Activated CD8-positive, alpha-beta memory T cell treated with anti-CD3 and anti-CD28 coated beads, Interleukin-2, amount 10 ng/mL, durations not matched to agents 7 days and 5 days (primary cell): ENCODE data around the gene GAD1. TPM values are rescaled to one million over a fixed set of nuclear protein-coding genes. Genes with fewer than 3 reads are reported as not detected.

Experiments used
- ATAC-seq: fragments of 150-1000 bp; cut with Tn5 transposase; one replicate; pipeline ENCODE4 v1.10.0; 2021; ENCODE audit warnings: moderate library complexity
- CTCF ChIA-PET: fragments of 350-600 bp; sonication (Branson Sonifier 250); formaldehyde crosslinking; loops from one replicate; lab custom pipeline; 2021; ENCODE audit warnings: antibody characterized with exemption; lab: Charles Lee
- DNase-seq: peaks from one replicate; pipeline ENCODE4 v3.0.0-alpha.2; 2020
- H3K27ac Mint-ChIP-seq: one replicate; pipeline ENCODE4 v1.8.0; 2021; ENCODE audit warnings: mild to moderate bottlenecking, mixed read lengths
- H3K27me3 Mint-ChIP-seq: one replicate; pipeline ENCODE4 v1.8.0; 2021; ENCODE audit warnings: mixed read lengths
- H3K36me3 Mint-ChIP-seq: one replicate; pipeline ENCODE4 v1.8.0; 2021; ENCODE audit warnings: mild to moderate bottlenecking, mixed read lengths
- H3K4me1 Mint-ChIP-seq: one replicate; pipeline ENCODE4 v1.8.0; 2021; ENCODE audit warnings: mixed read lengths
- H3K4me3 Mint-ChIP-seq: one replicate; pipeline ENCODE4 v1.8.0; 2021; ENCODE audit warnings: mild to moderate bottlenecking, moderate library complexity, mixed read lengths
- H3K9me3 Mint-ChIP-seq: one replicate; pipeline ENCODE4 v1.8.0; 2022; ENCODE audit warnings: low read depth, mixed read lengths
- total RNA-seq, 2 experiments: library from RNA; stranded (reverse); gene quantifications; one replicate each; pipeline ENCODE4 v1.2.3, GENCODE V29; 2021

Gene GAD1
- total RNA-seq, 2 experiments from 2014 or later = 0.68 to 3.7 TPM

- Mint-ChIP-seq H3K9me3 (no peaks in the 10 kb centered on the region), H3K4me3 (peak overlapping the region; percentile 51), H3K27me3 (peaks cover 90% of the 10 kb centered on the region), H3K27ac (no peak overlapping the region), H3K36me3 (peaks cover 2% of the 10 kb centered on the region), H3K4me1 (peaks cover 44% of the 10 kb centered on the region)
- no peak for ATAC-seq
- CTCF ChIA-PET = interaction anchor here (0.6 to 2.7 kb wide), 10 partner anchors 11 to 448 kb away, joined by 3 to 9 read pairs (median 4); no protein-coding TSS in a partner anchor
- no peak for DNase-seq
These were observed 4.3 kb downstream of the GAD1 start for GRCh38 chr2:170820757-170821530.

GRCh38 chr2:170821531-170822289 is 5.0 kb downstream of the GAD1 start:
- ATAC-seq (no peak), DNase-seq (no peak)
- H3K4me1 Mint-ChIP-seq = peaks cover 40% of the 10 kb centered on the region
- CTCF ChIA-PET = interaction anchor here (0.7 to 2.7 kb wide), 12 partner anchors 9 to 449 kb away, joined by 3 to 10 read pairs (median 4); no protein-coding TSS in a partner anchor
- peaks cover 2% of the 10 kb centered on the region for H3K36me3 Mint-ChIP-seq
- peaks cover 85% of the 10 kb centered on the region for H3K27me3 Mint-ChIP-seq
- peak overlapping the region; percentile 26 for H3K4me3 Mint-ChIP-seq
- no peaks in the 10 kb centered on the region for H3K9me3 Mint-ChIP-seq
- H3K27ac Mint-ChIP-seq = no peak overlapping the region

GRCh38 chr2:170822290-170823087 is 5.8 kb downstream of the GAD1 start:
- ATAC-seq (peak; percentile 28), DNase-seq (no peak)
- Mint-ChIP-seq H3K36me3 (peaks cover 2% of the 10 kb centered on the region), H3K4me3 (no peak overlapping the region), H3K27me3 (peaks cover 86% of the 10 kb centered on the region), H3K4me1 (peaks cover 38% of the 10 kb centered on the region), H3K9me3 (no peaks in the 10 kb centered on the region), H3K27ac (no peak overlapping the region)
- CTCF ChIA-PET = interaction anchor here (0.7 to 2.7 kb wide), 9 partner anchors 9 to 413 kb away, joined by 3 to 10 read pairs (median 3); no protein-coding TSS in a partner anchor

GRCh38 chr2:170823088-170823897 is 6.6 kb downstream of the GAD1 start:
- DNase-seq = no peak
- H3K4me1 Mint-ChIP-seq = peaks cover 33% of the 10 kb centered on the region
- no peak overlapping the region for H3K4me3 Mint-ChIP-seq

GRCh38 chr2:170823898-170824215 is 7.2 kb downstream of the GAD1 start:
- no peak for DNase-seq
- H3K27ac Mint-ChIP-seq = no peak overlapping the region
- H3K27me3 Mint-ChIP-seq = peaks cover 74% of the 10 kb centered on the region
- H3K36me3 Mint-ChIP-seq = peaks cover 2% of the 10 kb centered on the region
- CTCF ChIA-PET = interaction anchor here (1.4 to 1.5 kb wide), 2 partner anchors 9 to 23 kb away, joined by 3 to 4 read pairs; no protein-coding TSS in a partner anchor
- no peak for ATAC-seq
- peaks cover 28% of the 10 kb centered on the region for H3K4me1 Mint-ChIP-seq
- H3K4me3 Mint-ChIP-seq = no peak overlapping the region
- no peaks in the 10 kb centered on the region for H3K9me3 Mint-ChIP-seq

More at GRCh38 chr2:170823088-170823897, 6.6 kb downstream of the GAD1 start:
- Mint-ChIP-seq H3K27me3 (peaks cover 80% of the 10 kb centered on the region), H3K27ac (no peak overlapping the region), H3K36me3 (peaks cover 2% of the 10 kb centered on the region), H3K9me3 (no peaks in the 10 kb centered on the region)
- ATAC-seq = no peak
- CTCF ChIA-PET = interaction anchor here (1.0 to 1.7 kb wide), 5 partner anchors 10 to 55 kb away, joined by 3 to 10 read pairs (median 3); no protein-coding TSS in a partner anchor

GRCh38 chr2:170824526-170825015 is 7.9 kb downstream of the GAD1 start:
- H3K36me3 Mint-ChIP-seq = peaks cover 2% of the 10 kb centered on the region
- CTCF ChIA-PET = interaction anchor here (1.2 to 3.2 kb wide), 5 partner anchors 8 to 22 kb away, joined by 3 to 18 read pairs (median 4); partner anchors contain the start of gene GAD1
- peaks cover 26% of the 10 kb centered on the region for H3K4me1 Mint-ChIP-seq
- ATAC-seq = no peak
- H3K27me3 Mint-ChIP-seq = peaks cover 67% of the 10 kb centered on the region
- DNase-seq = no peak
- no peaks in the 10 kb centered on the region for H3K9me3 Mint-ChIP-seq
- H3K4me3 Mint-ChIP-seq = no peak overlapping the region
- no peak overlapping the region for H3K27ac Mint-ChIP-seq

GRCh38 chr2:170827841-170828532 is 11.3 kb downstream of the GAD1 start:
- peaks cover 35% of the 10 kb centered on the region for H3K27me3 Mint-ChIP-seq
- DNase-seq (no peak), ATAC-seq (no peak)
- CTCF ChIA-PET = no interaction called here
- peaks cover 2% of the 10 kb centered on the region for H3K4me1 Mint-ChIP-seq
- H3K4me3 Mint-ChIP-seq = no peak overlapping the region
- peaks cover 2% of the 10 kb centered on the region for H3K36me3 Mint-ChIP-seq
- H3K27ac Mint-ChIP-seq = no peak overlapping the region
- no peaks in the 10 kb centered on the region for H3K9me3 Mint-ChIP-seq

GRCh38 chr2:170828533-170828916 is 11.8 kb downstream of the GAD1 start:
- Mint-ChIP-seq H3K4me1 (peaks cover 2% of the 10 kb centered on the region), H3K4me3 (no peak overlapping the region), H3K9me3 (no peaks in the 10 kb centered on the region), H3K36me3 (peaks cover 2% of the 10 kb centered on the region), H3K27me3 (peaks cover 35% of the 10 kb centered on the region), H3K27ac (no peak overlapping the region)
- no peak for ATAC-seq
- CTCF ChIA-PET = no interaction called here
- DNase-seq = no peak

- Mint-ChIP-seq H3K27ac (no peak overlapping the region), H3K4me3 (no peak overlapping the region), H3K9me3 (no peaks in the 10 kb centered on the region), H3K36me3 (peaks cover 2% of the 10 kb centered on the region), H3K4me1 (peaks cover 2% of the 10 kb centered on the region), H3K27me3 (peaks cover 32% of the 10 kb centered on the region)
- ATAC-seq (no peak), DNase-seq (no peak)
- CTCF ChIA-PET = no interaction called here
These were observed 12.3 kb downstream of the GAD1 start for GRCh38 chr2:170829036-170829435.

- Mint-ChIP-seq H3K4me3 (no peak overlapping the region), H3K36me3 (no peaks in the 10 kb centered on the region), H3K9me3 (no peaks in the 10 kb centered on the region), H3K27ac (no peak overlapping the region), H3K4me1 (peaks cover 2% of the 10 kb centered on the region), H3K27me3 (peaks cover 20% of the 10 kb centered on the region)
- ATAC-seq (no peak), DNase-seq (no peak)
- CTCF ChIA-PET = no interaction called here
These were observed 13.5 kb downstream of the GAD1 start for GRCh38 chr2:170830166-170830565.

GRCh38 chr2:170831115-170831514 is 14.4 kb downstream of the GAD1 start:
- Mint-ChIP-seq H3K4me3 (no peak overlapping the region), H3K27ac (no peak overlapping the region)

GRCh38 chr2:170836027-170836426 is 19.3 kb downstream of the GAD1 start:
- DNase-seq (no peak), ATAC-seq (no peak)
- CTCF ChIA-PET = no interaction called here
- Mint-ChIP-seq H3K4me3 (no peak overlapping the region), H3K4me1 (no peaks in the 10 kb centered on the region), H3K36me3 (no peaks in the 10 kb centered on the region), H3K9me3 (no peaks in the 10 kb centered on the region), H3K27ac (no peak overlapping the region), H3K27me3 (peaks cover 17% of the 10 kb centered on the region)

More at GRCh38 chr2:170831115-170831514, 14.4 kb downstream of the GAD1 start:
- H3K4me1 Mint-ChIP-seq = peaks cover 2% of the 10 kb centered on the region
- H3K27me3 Mint-ChIP-seq = peaks cover 21% of the 10 kb centered on the region
- DNase-seq (no peak), ATAC-seq (no peak)
- CTCF ChIA-PET = interaction anchor here (1.4 kb wide), 1 partner anchor 16 kb away, joined by 3 read pairs; no protein-coding TSS in a partner anchor
- no peaks in the 10 kb centered on the region for H3K36me3 Mint-ChIP-seq
- no peaks in the 10 kb centered on the region for H3K9me3 Mint-ChIP-seq
